ENCODE data around the gene HNRNPL. TPM values are rescaled to one million over a fixed set of nuclear protein-coding genes. Genes with fewer than 3 reads are reported as not detected.

HNRNPL gene
- total RNA-seq, 1 experiment from 2014 or later = 443 TPM

DNA sequence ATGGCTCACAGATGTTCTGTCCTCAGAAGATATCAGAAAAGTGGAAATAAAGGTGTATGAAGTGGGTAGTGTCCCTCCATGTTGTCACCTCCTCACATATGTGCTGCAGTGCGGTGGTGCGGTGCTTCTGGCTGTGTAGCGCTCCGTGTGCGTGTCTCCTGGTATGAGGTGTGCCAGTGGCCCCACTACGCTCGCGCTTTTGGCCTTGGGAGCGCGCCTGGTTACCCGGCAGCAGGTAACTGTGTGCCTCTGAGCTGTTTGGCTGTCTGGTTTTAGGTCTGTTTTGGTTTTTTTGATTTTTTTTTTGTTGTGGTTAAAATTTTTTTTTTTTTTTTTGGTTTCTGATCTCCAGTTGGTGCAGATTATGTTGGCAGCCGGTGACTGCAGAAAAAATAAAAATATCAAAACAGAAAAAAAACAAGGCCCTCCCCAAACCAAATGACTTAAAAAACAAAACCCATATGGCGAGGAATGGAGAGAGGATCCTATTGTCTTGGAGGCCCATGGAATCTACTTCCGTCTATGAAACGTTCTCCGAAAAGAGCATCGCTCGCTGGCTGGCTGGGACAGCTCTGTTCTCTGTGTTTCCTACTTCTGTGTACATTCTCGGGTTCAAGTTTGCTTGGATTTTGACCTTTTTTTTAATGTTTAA is 7.9 kb downstream of the HNRNPL start:
- Histone ChIP-seq H3F3A (ENCODE audit: insufficient read depth, low read depth) (peaks cover 96% of the 10 kb centered on the region), H3K4me2 (no peak overlapping the region), H3K4me3 (no peak overlapping the region), H3K9me2 (ENCODE audit: insufficient read depth) (no peaks in the 10 kb centered on the region), H3K9me3 (ENCODE audit: insufficient read depth, low read depth) (no peaks in the 10 kb centered on the region), H2AFZ (no peak overlapping the region), H4K20me1 (ENCODE audit: insufficient read depth) (peaks cover 47% of the 10 kb centered on the region), H3K36me3 (ENCODE audit: low read depth) (peaks cover 65% of the 10 kb centered on the region), H3K4me1 (replicated peaks; ENCODE audit: insufficient read depth) (peaks cover 38% of the 10 kb centered on the region), H3K79me2 (ENCODE audit: low read depth) (peaks cover 60% of the 10 kb centered on the region), H3K27me3 (ENCODE audit: insufficient read depth, low read depth) (no peaks in the 10 kb centered on the region), H3K27ac (0 out of 2 replicates have a peak overlapping the region, but pooled peaks have one; percentile 31)
- BruUV-seq (replicated peaks) = no TSS peak
- no peak for DNase-seq
- POLR2A ChIA-PET (ENCODE audit: unreplicated experiment) = interaction anchor here (0.5 kb wide), 1 partner anchor 59 kb away, joined by 6 read pairs; no protein-coding TSS in a partner anchor
- intact Hi-C loops (cut with micrococcal nuclease; ENCODE audit: unreplicated experiment) = no loop called here
- TF ChIP-seq EZH2 (IDR thresholded peaks at IDR 0.05; ENCODE audit: low read depth) (no peak), CTCF (conservative IDR thresholded peaks at IDR 0.05) (no peak)
- CTCF ChIA-PET = no interaction called here

DNA sequence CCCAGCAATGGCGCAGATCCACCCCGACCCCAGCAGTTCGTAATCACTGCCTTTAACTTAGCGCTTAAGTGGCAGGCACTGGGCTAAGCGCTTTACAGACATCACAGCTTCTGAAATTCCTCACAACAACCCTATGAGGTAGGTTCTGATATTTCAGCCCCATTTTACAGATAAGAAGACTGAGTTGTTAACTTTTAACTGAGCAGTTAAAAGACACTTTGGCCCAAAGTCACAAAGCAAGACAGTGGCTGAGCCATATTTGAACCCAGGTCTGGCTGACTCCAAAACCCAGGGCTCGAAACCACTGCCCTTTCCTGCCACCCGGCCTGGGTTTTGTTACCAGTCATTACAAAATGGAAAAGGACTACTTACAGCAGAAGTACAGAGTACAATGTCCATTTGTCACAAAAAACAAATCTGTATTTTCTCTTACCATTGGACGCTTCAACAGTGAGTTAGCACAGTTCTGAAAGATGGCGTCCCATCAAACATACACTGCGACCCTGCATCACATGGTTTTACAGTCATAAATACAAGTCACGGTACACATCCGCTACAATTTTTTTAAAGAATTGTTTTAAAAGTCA is 8.5 kb downstream of the HNRNPL start:
- intact Hi-C loops (cut with micrococcal nuclease; ENCODE audit: unreplicated experiment) = no loop called here

DNA sequence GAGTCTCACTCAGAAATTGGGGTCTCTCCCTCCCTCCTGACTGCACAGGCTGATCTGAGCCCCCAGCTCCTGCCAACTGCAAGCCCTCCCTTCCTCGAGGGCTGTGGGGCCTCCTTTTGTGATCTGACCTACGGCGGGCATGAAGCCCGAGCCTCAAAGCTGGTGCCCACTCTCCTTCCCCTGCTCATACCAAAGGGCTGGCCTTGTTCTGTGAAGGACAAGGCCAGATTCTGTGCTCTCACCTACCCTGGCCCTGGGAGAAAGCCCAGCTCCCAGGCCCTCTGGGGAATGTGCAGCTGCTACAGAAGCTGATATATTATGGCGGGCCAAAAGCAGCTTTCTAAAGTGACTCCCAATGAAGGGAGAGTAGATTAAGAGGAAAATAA is 9.2 kb downstream of the HNRNPL start:
- POLR2A ChIA-PET (ENCODE audit: unreplicated experiment) = no interaction called here
- BruUV-seq (replicated peaks) = no TSS peak
- Histone ChIP-seq H3K9me2 (ENCODE audit: insufficient read depth) (no peaks in the 10 kb centered on the region), H3K36me3 (ENCODE audit: low read depth) (peaks cover 66% of the 10 kb centered on the region), H3K27me3 (ENCODE audit: insufficient read depth, low read depth) (no peaks in the 10 kb centered on the region), H3K4me1 (replicated peaks; ENCODE audit: insufficient read depth) (peaks cover 49% of the 10 kb centered on the region), H3K27ac (peak overlapping the region; percentile 31), H3K4me3 (no peak overlapping the region), H3K9me3 (ENCODE audit: insufficient read depth, low read depth) (no peaks in the 10 kb centered on the region), H3K79me2 (ENCODE audit: low read depth) (peaks cover 60% of the 10 kb centered on the region), H3K4me2 (no peak overlapping the region), H4K20me1 (ENCODE audit: insufficient read depth) (peaks cover 35% of the 10 kb centered on the region), H3F3A (ENCODE audit: insufficient read depth, low read depth) (peaks cover 96% of the 10 kb centered on the region), H2AFZ (no peak overlapping the region)
- intact Hi-C loops (cut with micrococcal nuclease; ENCODE audit: unreplicated experiment) = no loop called here
- TF ChIP-seq EZH2 (IDR thresholded peaks at IDR 0.05; ENCODE audit: low read depth) (no peak), CTCF (conservative IDR thresholded peaks at IDR 0.05) (no peak)
- CTCF ChIA-PET = no interaction called here
- no peak for DNase-seq

More for the DNA sequence above, 8.5 kb downstream of the HNRNPL start:
- Histone ChIP-seq H4K20me1 (ENCODE audit: insufficient read depth) (peaks cover 42% of the 10 kb centered on the region), H2AFZ (no peak overlapping the region), H3K9me2 (ENCODE audit: insufficient read depth) (no peaks in the 10 kb centered on the region), H3K4me2 (no peak overlapping the region), H3K4me1 (replicated peaks; ENCODE audit: insufficient read depth) (peaks cover 42% of the 10 kb centered on the region), H3K27me3 (ENCODE audit: insufficient read depth, low read depth) (no peaks in the 10 kb centered on the region), H3K36me3 (ENCODE audit: low read depth) (peaks cover 66% of the 10 kb centered on the region), H3K4me3 (no peak overlapping the region), H3K27ac (peak overlapping the region; percentile 31), H3K79me2 (ENCODE audit: low read depth) (peaks cover 60% of the 10 kb centered on the region), H3F3A (ENCODE audit: insufficient read depth, low read depth) (peaks cover 96% of the 10 kb centered on the region), H3K9me3 (ENCODE audit: insufficient read depth, low read depth) (no peaks in the 10 kb centered on the region)
- ChIA-PET POLR2A (ENCODE audit: unreplicated experiment) (no interaction called here), CTCF (interaction anchor here (0.6 kb wide), 1 partner anchor 44 kb away, joined by 3 read pairs; no protein-coding TSS in a partner anchor)
- no TSS peak for BruUV-seq (replicated peaks)
- TF ChIP-seq CTCF (conservative IDR thresholded peaks at IDR 0.05) (no peak), EZH2 (IDR thresholded peaks at IDR 0.05; ENCODE audit: low read depth) (no peak)
- DNase-seq = no peak

Measured in PC-9 (cell line).